GM18511 (cell line): ENCODE data around the gene RNF186.

ENCODE experiments used
- ATAC-seq: cut with Tn5 transposase; IDR thresholded peaks from one replicate; pipeline ENCODE4 v1.9.1; 2021; ENCODE audit warnings: mild to moderate bottlenecking, moderate library complexity; ENCODE audit not compliant: unreplicated experiment

RNF186 gene

GRCh38 chr1:19768353-19769210 lies 46.5 kb downstream of the RNF186 start:
- ATAC-seq = no peak

- ATAC-seq = no peak
Measured at GRCh38 chr1:19765623-19766022, 49.5 kb downstream of the RNF186 start.

GRCh38 chr1:19764848-19765247 lies 50.2 kb downstream of the RNF186 start:
- no peak for ATAC-seq
